HCT116 (cell line): ENCODE results near the gene RPLP2.

Source experiments
- CTCF ChIP-seq, 3 experiments: fragments of 200-600 bp in 1 of 3; sonication (generic) in 1 of 3; IDR thresholded peaks in 2 of 3; conservative IDR thresholded peaks in 1 of 3; 2 replicates each; pipeline ENCODE4 v1.5.1; 2012 to 2017; ENCODE audit warnings: low read depth in 2 of 3, low read length in 2 of 3, antibody characterized with exemption in 1 of 3, borderline replicate concordance in 1 of 3, control low read depth in 1 of 3, mild to moderate bottlenecking in 1 of 3, mixed read lengths in 1 of 3, mixed run types in 1 of 3, moderate library complexity in 1 of 3; ENCODE audit not compliant: insufficient read depth in 1 of 3
- SIN3A ChIP-seq: IDR thresholded peaks from 2 replicates; pipeline ENCODE4 v1.6.1; 2012; ENCODE audit warnings: low read depth

GRCh38 chr11:800473-800872 lies 9.3 kb upstream of the RPLP2 start:
- no peak for TF ChIP-seq CTCF (IDR thresholded peaks at IDR 0.05 in 2 of 3, conservative IDR thresholded peaks at IDR 0.05 in 1 of 3; ENCODE audit: borderline replicate concordance in 1 of 3, insufficient read depth in 1 of 3, low read depth in 2 of 3, low read length in 2 of 3)
- no peak for TF ChIP-seq SIN3A
